Amniotic epithelial cell (primary cell): ENCODE data around the gene ROBO2.
"Not testable (repeated sequence)": the region's sequence is repeated elsewhere in the genome, so short reads cannot be mapped to it uniquely, and the experiment has no call there.

ENCODE experiments used
- DNase-seq: peaks from one replicate; pipeline ENCODE4 v3.0.0-alpha.2; 2010; ENCODE audit warnings: low read depth

The ROBO2 gene

DNA sequence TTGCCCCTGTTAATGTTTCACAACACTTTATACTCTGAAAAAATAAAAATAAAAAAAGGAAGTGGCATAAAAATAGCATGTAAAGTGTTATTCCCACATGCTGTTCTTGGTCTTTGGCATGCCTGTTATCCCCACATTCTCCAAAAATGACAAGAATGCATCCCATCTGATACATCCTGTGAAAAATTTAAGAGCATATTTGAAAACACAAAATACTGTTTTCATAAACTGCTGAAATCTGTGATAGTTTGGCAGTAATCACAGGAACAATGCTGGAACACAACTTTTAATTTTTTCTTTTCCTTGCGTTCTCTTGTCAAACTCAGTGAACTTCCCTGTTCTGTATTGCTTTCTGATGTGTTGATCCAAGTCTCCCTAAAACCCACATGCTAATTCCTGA is 288.8 kb downstream of the ROBO2 start:
- DNase-seq: no peak

DNA sequence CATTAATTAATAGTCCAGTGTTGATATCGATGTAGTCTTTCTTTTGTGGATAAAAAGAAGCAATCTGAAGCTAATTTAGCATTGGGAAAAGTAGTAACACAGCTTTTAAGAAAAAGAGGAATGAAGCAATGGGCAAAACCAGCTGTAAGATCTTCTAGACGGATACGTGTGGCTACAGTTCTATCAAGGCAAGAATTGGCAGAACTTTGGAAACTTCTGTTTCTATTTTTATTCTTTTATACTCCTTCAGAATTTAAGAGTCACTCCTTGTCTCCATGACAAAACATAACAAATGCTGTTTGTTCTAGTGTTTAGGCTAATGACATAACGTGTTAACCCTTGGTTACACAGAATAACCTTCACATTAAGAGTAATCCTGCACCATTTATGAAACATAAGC is 289.2 kb downstream of the ROBO2 start:
- no peak for DNase-seq

DNA sequence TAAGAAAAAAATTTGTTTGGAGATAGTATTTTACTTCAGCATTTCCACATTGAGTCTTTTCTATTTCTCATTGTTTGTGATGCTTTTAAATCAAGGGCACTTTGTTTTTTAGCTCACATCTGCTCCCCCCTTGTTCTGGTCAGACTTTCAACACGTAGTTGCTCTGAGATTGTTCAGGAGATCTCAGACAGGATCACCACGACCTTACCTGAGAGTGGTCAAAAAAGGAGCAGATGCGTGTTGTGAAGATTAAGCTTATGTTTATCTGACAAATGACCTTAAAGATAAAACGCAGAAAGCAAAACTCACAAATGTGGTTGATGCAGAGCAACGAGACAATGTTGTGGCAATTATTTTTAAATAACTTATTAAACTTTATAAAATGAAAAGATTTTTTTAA is 298.3 kb downstream of the ROBO2 start:
- DNase-seq: no peak

DNA sequence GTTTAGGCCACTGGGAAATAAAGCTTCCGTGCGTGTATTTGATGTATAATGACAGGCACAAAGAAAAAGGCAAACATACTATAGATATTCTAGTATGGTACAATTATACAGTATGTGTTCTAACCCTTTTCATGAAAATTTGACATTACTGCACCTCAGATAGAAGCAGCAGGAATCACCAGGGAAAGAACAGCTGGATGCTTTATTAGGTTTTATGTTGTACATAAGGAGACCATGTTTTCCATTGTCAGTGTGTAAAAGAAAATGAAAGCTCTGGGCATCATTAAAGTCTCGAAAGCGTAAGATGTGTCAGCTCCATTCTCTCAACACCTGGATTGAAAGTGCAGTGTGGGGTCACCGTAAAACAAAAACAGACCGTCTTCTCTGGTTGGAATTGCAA is 302.1 kb downstream of the ROBO2 start:
- DNase-seq: no peak

DNA sequence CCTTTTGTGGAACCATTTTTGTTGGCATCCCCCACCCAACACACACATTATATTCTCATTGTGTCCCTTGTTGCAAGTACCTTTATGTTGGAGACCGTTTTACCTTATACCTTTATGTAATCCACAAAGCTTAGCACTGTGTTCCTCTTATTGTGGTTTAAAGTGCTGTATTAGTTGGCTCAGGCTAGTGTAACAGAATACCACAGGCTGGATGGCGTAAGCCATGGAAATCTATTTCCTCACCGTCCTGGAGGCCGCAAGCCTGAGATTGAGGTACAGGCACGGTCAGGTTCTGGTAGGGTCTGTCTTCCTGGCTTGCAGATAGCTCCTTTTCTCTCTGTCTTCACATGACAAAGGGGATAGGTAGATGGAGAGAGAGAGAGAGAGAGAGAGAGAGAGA is 302.8 kb downstream of the ROBO2 start:
- DNase-seq: no peak

DNA sequence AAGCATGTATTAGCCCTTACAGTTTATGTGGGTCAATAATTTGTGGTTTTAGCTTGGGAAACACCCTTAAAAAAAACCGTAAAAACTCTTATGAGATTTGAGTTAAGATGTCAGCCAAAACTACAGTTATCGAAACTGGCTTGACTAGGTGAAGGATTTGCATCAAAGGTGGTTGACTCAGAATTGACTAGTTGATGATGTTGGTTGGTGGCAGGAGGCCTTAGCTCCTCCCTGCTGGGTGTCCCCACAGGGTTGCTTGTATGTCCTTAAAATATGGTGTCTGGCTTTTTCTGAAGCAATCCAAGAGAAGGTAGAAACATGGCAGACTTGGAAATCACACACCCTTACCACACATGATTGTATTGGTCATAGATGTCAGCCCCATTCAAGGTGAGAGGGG is 305.1 kb downstream of the ROBO2 start:
- DNase-seq: no peak

DNA sequence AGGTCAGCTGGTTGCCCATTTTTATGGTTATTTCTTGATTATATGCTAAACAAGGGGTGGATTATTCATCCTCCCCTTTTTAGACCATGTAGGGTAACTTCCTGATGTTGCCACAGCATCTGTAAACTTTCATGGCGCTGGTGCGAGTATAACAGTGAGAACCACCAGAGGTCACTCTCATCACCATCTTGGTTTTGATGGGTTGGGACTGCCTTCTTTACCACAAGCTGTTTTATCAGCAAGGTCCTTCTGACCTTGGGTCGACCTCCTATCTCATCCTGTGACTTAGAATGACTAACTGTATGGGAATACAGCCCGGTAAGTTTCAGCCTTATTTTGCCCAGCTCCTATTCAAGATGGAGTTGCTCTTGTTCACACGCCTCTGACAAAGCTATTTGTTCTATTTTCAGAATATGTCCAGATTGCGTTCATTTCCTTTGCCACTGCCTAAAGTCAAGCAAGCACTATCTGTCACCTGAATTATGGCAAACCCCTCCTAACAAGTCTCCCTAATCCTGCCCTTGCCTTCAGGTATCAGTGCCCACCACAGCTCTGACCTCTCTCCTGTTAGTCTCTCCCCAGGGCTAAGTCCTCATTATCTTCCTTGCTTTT is 308.5 kb downstream of the ROBO2 start:
- peak; percentile 45 for DNase-seq

DNA sequence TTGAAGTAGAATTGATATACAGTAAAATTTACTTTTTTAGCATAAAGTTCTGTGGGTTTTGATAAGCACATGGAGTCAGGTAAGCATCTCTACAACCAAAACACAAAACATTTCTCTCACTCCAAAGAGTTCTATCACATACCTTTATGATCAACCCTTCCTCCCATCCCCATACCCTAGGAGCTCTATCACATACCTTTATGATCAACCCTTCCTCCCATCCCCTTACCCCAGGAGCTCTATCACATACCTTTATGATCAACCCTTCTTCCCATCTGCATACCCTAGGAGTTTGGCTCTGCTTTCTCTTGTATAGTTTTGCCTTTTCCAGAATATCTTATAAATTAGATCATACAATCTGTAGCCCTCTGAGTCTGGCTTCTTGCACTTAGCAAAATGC is 315.1 kb downstream of the ROBO2 start:
- no peak for DNase-seq

DNA sequence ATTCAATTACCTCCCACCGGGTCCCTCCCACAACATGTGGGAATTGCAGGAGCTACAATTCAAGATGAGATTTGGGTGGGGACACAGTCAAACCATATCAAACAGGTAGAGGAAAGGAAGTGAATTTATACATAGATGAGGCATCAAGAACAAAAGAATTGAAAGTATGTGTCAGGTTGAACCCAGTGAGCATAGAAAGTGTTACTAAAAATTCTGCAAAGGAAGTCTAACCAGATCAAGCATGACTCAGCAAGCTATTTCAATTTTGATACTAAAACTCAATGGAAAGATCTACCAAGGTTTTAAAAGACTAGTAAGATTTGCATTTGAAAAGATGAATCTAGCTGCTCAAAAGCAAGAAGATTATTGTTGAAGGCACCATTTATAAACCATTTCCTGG is 323.0 kb downstream of the ROBO2 start:
- no peak for DNase-seq

DNA sequence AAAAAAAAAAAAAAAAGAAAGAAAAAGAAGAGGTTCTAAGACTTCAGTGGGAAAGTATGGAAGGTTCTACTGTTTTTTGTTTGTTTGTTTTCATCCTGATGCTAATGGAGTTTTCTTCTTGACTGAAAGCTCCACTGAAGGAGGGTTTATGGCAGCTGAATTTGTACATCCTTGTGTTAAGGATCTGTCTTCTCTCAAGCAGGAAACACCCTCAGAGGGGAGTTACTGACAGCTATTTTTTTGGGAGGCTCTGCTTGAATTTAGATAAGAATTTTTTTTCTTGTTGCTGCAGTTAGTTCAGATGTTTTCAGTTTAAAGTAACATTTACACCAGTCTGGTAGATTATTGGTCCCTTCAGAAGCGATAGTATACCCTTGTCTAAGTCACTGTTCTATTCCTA is 325.3 kb downstream of the ROBO2 start:
- DNase-seq: no peak

DNA sequence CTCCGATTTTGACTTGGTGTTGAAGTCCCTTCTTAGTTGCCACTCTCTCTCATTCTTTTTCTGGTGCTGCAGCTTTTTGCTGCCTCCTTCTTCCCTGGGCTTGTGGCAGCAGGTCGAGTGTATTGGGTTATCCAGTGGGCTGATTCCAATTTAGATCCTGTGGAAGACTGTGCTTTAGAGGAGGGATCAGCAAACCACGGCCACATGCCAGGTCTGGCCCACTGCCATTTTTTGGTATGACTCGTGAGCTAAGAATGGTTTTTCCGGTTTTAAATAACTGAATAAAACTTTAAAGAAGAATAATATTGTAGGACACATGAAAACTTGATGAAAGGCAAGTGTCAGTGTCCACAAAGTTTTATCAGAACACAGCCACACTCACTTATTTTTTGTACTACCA is 330.5 kb downstream of the ROBO2 start:
- peak; percentile 6 for DNase-seq

DNA sequence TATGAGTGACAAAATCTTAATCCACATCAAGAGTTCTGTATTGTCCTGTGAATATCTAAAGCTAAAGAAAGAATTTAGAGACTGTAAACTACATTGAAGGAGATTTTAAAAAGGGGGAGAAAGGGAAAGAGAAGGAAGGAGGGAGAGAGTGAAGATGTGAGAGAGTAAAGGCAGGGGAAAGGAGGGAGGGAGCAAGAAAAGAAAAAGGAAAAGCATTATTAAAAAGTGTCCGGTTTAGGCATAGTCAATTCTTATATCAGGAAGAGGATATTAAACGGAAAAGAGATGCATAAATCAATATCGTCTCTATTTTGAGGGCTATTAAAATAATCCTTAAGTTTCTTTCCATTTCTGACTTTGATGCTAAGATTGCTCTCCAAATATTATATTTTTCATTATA is 332.1 kb downstream of the ROBO2 start:
- DNase-seq: no peak

DNA sequence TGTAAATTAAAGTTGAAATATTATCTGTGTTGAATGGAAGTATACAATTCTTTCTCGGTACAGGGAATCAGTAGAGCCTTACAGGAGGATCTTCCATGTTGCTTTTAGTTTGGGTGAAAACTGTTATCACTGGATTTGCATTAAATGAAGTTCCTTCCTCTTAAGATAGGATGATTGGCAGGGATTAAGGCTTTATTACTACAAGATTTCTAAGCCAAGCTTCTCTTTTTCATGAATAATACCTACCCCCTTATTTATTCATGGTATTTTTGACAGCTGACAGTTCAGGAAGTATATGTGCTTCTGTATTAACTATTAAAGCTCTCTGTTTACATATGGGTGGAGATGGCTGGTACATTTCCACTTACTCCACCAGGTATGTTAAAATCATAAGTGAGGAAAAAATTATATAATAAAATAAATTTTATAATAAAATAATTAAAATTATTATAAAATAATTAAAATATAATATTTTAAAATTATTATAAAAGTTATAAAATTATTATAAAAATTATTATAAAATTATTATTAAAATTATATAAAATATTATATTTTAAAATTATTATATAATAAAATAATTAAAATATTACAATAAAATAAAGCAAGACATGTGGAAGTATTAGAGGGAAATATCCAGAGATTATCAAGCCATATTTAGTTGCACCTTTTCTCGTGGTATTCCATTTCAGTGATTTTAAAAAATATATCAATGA is 332.9 kb downstream of the ROBO2 start:
- DNase-seq: no peak

DNA sequence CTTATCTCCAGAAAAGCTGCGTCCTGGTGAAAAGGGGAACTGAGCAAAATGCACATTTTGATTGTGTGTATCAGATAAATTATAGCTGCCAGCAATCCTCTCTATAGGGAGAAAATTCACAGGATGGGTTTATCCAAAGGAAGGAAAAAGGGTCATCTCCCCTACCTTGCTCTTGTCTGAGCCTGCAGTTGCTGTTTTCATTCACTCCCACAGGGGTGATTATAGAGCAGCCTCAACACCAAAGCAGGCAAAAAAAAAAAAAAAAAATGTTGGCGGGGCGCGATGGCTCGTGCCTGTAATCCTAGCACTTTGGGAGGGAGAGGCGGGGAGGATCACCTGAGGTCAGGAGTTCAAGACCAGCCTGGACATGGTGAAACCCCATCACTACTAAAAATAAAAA is 333.7 kb downstream of the ROBO2 start:
- DNase-seq: no peak

DNA sequence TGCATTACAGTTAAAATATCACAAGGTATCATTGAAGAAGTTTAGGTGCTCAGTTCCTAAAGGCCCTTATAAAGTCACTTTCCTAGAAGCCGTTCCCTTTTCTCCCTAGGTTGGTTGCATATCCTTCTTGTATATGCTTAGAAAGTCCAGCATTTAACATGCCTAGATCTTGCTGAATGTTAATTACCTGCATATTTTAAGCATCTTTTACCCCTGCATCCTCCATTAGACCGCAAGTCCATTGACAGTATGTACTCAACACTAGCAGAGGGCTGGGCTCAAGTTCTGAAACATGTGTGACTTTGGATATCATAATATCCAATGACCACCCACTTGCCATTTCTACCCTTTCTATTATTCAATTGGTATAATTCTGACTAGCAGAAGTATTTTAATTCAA is 336.6 kb downstream of the ROBO2 start:
- DNase-seq: no peak

DNA sequence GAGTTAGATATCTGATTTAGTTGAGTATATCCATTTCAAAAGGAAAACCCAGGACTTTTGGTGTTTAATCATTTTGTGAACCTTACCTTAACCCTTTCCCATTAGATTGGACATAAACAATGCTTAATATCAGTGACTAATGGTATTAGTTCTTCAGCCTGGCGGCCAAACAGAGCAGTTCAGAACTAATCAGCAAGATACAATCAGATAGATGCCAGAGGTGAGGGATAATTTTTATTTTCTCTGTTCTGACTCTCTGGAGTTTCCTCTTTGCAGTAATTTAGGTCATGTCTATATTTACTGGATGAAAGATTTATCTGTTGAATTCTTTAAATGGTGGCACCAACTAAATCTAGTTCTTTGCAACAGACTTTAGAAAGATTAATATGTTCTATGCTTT is 337.8 kb downstream of the ROBO2 start:
- no peak for DNase-seq

DNA sequence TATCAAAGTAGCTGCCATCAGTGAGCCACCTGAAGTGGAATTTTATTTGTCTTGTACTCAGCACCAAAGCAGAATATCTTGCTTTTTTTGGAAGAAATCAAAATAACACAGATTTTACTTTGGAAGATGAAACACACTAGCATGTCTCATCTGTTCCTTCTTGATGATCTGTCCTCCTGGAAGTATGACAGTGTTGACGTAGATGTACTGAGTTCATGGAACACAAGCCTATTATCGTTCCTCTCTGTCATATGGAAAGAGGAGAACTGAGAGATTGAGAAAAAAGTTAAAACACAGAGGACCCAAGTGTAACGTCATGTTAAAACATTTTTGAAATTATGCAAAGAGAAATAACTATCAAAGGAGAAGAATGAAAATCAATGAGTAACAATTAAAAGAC is 340.2 kb downstream of the ROBO2 start:
- no peak for DNase-seq

DNA sequence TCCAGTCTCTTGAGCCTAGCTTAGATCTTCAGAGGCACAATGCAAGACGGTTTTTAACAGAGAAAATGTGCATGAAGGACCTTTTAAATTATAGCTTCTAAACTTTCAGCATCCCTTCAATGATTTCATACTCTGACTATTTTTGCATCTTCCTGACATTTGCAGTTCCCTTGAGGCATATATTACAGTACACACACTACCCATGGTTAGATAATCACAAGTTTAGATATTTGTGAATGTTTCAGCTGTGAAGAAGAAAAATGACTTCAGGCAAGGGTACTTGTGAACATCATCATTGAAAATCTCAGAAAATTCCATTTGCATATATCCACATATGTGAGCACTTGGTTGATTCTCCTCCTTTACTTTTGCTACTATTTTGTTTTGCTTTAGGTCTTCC is 341.5 kb downstream of the ROBO2 start:
- DNase-seq: no peak

DNA sequence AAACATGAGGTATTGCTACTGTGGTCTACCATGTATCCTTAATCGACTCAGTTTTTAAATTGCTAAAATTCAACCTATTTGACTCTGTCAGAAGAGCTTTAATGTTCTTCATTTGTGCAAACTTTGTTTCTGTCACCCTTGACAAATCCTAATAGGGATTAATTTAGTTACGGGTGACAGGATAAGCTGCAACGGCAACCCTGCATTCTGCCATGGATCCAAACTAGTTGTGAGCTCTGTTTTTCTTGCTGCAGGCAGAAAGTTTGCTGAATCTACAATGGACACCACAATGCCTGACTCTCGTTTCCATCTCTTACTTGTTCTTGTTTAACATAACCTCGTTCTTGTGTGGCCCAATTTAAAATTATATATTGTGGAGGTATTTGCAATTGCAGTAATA is 352.3 kb downstream of the ROBO2 start:
- DNase-seq: no peak

DNA sequence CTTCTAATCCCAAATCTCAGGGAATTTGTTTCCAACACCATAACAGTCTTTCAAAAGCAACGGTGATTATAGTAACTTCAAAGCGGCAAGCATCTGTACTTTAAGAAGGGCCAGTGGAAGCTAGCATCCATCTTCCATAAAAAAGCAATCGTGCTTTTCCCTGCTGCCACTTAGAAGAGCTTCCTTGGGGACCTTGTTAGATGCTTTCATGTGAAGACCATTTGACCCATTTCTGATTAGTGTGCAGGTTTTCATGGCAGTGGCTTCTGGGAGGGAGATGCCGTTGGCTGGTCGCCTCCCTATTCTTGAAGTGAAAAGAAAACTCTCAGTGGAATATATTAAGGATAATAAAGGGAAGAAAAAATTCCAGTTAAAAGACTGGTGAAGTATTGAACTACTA is 354.1 kb downstream of the ROBO2 start:
- no peak for DNase-seq

DNA sequence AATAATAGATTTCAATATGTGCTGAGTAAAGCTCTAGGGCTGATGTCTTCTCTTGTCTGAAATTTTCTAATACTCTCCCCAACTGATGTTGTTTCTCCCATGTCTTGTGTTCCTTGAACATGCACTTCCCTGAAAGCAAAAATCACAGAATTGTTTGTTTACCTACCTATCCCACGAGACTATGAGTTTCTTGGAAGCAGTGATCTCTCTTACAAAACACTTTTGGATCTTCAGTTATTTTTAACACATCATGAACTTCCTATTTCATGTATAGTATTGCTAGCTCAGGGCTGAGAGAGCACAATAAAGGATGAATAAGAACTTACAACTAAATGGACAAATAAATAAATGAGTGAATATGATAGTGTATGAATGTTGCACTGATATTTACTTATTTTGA is 365.0 kb downstream of the ROBO2 start:
- no peak for DNase-seq

DNA sequence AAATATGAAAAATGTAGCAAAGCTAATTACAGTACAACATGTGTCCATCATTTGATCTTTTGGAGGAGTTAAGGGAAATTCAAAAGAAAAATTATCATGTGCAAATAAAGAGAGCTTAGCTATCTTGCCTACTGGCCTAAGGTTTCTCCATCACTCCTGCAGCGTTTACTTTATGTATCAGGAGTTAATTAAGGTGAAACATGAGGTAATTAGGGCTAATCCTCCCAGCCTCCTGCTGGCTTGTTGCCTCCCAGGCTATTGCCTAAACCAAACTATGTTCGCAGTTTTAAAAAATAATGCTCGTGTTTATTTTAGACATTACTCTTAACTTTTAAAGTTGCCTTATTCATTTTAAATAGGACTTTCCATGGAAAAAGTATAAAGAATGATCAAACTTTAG is 367.5 kb downstream of the ROBO2 start:
- no peak for DNase-seq

DNA sequence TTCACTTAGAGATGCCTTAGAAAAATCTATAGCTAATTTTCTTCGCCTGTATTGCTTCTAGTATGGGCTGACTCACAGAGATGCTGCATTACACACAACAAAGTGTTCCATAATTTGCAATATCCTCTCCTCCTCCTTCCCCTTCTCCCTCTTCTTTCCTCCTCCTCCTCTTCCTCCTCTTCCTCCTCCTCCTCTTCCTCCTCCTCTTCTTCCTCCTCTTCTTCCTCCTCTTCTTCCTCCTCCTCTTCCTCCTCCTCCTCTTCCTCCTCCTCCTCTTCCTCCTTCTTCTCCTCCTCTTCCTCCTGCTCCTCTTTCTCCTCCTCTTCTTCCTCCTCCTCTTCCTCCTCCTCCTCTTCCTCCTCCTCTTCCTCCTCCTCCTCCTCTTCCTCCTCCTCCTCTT is 370.4 kb downstream of the ROBO2 start:
- not testable (repeated sequence) for DNase-seq

DNA sequence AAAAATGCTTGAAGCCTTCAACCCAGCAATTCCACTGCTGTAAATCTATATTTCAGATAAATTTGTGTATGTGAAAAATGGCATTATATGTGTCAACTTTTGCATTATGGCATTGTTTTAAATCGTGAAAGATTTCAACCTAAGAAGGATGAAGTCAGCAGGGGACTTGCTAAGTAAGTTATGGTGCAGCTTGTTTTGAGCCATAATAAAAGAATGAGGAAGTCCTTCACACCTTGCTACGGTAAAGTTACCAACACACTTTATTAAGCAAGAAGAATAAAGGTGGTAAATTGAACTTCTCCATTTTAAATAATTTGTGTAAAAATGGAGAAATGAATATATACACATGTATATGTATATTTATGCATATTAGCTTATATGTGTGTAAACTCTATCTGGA is 371.4 kb downstream of the ROBO2 start:
- no peak for DNase-seq
